NCI-H2081 treated with DMSO at 0.1 percent for 48 hours (cell line): ENCODE data around the gene CDH13.

Experiments used
- DNase-seq: peaks from one replicate; lab custom pipeline; 2025; lab: John Stamatoyannopoulos, UW

The CDH13 gene

DNA sequence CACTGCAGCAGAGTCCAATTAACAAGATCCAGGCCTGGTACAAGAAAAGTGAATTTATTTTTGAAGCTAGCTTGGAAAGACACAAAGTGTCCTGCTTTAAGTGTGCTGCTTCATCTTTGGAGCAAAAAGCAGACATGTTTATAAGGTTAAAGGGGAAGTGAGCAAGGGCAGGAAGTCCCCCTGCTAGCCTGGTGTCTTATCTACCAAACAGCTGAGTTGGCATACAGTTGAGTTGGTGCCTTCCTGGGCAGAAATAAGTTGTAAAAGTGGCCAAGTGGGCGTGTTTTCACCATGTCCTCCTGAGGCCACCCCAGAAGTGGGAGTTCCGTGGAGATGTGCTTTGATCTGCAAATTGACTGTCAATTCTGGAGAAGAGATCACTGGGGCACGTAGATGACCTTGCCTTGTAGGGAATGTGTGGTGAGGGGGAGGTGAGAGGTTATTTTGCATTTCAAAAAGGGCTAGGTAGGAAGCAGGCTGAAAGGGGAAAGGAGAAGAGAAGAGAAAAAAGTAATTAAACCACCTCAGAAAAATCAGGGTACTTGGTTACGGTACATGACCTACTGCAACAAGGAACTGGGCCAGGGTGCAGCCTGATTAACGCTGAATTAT, 1142.7 kb downstream of the CDH13 start:
- no peak for DNase-seq

- no peak for DNase-seq
These were observed 1144.7 kb downstream of the CDH13 start for GRCh38 chr16:83771306-83771942.

DNA sequence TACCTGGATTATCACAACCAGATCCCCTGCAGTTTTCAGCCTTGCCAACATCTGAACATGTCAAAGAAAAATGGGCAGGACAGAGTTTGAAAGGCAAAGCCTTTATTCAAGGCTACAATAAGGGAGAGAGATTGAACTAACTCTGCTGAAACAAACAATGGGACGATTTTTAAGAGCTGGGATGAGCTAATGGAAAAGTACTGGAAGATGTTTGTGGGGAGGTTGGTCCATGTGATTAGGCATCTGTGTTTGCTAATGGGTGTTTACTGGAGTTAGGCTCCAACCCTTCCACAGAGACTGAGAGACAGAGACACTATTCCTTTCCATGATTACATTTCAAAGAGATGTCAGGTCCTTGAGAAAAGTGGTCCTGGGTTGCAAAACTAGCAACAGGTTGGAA, 1146.0 kb downstream of the CDH13 start:
- DNase-seq: no peak

DNA sequence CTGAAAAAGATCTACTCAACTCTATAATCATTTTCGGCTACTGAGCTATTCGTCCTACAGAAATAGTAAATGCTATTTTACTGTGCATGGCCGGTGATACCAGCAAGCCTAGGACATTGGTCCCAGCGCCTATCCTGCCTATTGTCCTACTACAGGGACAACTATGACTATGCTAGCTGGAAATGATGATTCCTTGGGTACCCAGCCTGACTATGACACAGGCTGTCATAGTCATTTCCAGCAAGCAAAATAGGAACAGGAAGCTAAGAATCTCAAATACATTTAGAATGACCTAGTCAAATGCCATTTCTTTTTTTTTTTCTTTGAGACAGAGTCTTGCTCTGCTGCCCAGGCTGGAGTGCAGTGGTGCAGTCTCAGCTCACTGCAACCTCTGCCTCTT, 1147.3 kb downstream of the CDH13 start:
- no peak for DNase-seq

DNA sequence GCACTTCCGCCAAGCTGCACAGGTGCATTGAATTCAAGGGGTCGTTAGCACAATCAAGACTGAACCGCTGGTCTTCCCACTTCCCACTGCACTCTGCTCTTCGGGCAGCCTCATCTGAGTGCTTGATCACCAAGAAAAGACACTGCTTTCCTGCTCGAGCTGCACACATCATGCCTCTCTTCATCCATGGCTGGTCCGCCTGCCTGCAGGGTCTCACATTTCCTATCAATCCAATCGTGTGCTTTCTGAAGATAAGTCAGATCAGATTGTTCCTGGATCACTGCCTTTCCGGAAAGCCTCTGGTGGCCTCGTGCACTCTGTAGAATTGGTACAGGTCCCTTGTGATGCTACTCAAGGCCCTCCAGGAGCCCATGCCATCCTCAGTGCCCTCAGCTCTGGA, 1150.2 kb downstream of the CDH13 start:
- no peak for DNase-seq

DNA sequence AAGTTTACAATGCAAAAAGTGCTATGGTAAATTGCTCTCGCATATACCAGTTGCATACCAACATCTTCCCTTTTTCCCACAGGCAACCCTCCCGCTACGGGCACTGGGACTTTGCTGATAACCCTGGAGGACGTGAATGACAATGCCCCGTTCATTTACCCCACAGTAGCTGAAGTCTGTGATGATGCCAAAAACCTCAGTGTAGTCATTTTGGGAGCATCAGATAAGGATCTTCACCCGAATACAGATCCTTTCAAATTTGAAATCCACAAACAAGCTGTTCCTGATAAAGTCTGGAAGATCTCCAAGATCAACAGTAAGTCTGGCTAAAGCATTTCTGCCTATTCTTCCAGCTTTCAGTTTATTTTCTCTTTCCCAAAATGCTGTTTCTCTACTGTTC, 1153.1 kb downstream of the CDH13 start:
- no peak for DNase-seq

DNA sequence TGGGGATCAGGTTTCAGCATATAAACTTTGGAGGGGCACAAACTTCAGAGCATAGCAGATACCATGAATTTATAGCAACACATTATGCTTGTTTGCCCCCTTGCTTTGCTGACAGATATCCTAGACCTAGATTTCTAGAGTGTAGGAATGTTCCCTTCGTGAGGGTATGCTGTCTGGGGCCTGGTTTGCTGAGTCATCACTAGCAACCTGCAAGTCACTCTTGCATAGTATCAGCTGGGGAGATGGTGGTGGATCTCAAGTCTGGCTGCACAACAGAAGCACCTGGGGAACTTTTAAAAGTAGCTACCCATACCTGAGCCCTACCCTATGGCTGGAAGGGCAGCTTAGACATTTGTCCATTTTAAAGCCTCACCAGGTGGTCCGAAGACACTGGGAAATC, 1158.7 kb downstream of the CDH13 start:
- DNase-seq: no peak

DNA sequence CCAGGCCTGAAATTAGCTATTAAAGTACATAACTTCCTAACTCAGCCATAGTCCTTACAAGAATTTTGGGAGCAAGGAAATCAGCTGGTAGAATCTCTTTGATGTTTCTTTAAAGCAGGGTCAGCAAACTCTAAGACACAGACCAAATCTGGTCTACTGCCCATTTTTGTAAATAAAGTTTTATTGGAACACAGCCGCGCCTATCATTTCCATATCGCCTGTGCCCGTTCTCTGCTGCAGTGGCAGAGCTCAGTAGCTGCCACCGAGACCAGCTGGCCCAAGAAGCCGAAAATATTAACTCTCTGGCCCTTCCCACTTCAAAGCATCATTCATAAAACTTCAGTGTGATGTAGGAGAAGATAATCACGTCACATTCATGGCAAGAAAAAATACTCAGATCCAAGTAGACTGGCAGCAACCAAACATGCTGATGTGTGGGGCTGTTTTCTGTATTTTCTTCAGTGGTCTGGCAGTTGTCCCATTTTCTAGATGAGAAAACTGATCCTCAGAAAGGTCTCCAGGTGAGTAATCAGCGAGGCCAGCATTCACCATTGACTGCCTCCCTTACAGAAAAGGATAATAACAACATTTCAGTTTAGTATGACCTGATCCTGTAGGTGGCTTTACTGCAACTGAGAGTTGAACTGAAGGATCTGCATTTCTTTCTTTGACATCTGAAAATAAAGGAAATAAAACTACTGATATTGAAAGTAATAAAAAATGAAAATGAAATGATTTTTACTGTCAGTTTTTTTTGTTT, 1163.1 kb downstream of the CDH13 start:
- no peak for DNase-seq

GRCh38 chr16:83791916-83792315, 1165.1 kb downstream of the CDH13 start:
- no peak for DNase-seq

DNA sequence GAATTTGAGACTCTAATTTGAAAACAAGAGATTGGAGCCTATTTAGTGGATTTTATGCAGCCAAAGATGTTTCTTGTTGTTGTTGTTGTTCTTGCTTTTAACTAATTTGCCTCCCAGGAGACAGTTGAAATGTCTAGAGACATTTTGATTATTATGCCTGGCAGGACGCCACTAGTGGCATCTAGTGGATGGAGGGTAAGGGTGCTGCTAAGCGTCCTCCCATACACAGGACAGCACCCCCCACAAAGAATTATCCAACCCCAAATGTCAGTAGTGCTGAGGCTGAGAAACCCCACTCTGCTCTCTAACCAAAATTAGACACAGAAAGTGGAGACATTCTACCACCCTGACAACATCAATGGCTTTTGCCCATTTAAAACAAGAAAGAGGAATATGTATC, 1165.6 kb downstream of the CDH13 start:
- DNase-seq: no peak

GRCh38 chr16:83793179-83793578, 1166.4 kb downstream of the CDH13 start:
- DNase-seq: no peak

DNA sequence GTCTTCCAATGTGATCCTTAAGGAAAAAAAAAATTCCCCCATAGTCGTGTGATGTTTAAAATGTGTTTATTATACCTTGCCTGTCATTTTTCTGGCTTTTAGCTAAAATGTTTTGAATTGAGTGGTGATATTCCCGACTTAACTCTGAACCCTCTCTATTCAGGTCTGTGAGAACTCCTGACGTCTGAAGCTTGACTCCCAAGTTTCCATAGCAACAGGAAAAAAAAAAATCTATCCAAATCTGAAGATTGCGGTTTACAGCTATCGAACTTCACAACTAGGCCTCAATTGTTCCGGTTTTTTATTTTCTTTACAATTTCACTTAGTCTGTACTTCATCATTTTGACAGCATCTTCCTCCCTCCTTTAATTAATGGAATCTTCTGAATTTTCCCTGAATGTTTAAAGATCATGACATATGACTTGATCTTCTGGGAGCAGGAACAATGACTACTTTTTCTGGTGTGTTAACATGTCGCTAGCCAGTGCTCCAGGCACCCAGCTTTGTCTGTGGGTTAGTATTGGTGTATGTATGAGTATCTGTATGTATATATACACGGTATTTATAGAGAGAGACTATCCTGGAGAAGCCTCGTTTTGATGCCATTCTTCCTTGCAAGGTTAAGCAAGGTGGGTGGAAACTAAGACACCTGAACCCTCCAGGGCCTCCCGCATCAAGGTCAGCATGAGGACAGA, 1168.2 kb downstream of the CDH13 start:
- DNase-seq: no peak

- DNase-seq: no peak
These were observed 1170.2 kb downstream of the CDH13 start for GRCh38 chr16:83797013-83797412.

- no peak for DNase-seq
These were observed 1172.6 kb downstream of the CDH13 start for GRCh38 chr16:83799336-83799735.

DNA sequence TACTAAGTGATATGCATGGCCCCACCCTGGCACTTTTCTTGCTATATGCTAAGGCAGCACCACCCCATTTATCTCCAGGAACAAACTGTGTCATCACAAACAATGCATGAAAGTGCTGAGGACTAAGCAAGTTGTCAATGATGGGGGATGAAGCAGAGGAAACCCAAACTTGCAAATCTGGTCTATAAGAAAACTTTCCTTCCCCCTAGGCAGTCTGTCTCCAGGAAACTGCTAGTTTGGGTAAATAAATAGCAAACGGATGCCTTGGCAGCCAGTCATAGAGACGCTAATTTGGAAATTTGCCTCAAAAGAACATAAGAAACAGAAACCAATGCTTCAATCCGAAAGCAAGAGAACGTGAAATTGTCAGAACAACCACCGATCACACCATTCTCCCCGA, 1175.4 kb downstream of the CDH13 start:
- no peak for DNase-seq

GRCh38 chr16:83802554-83803205, 1175.9 kb downstream of the CDH13 start:
- no peak for DNase-seq

GRCh38 chr16:83803811-83804210, 1177.0 kb downstream of the CDH13 start:
- DNase-seq: no peak

DNA sequence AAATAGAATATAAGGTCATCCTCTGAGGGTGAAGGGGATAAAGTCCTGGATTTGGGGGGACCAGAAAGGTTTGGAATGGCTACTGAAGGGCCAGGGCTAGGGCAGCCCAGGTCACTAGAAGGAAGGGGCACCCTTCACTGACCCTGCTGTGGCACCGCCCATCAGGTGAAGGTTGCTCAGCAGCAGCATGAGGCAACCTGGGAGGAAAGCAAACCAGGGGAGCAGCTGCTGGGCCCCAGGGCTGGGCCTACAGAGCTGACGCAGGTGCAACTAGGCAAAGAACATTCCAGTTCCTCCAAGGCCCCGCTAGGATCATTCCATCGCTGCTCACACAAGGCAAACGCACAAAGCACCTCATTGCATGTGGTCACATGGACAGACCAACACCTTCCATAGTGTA, 1177.6 kb downstream of the CDH13 start:
- no peak for DNase-seq

GRCh38 chr16:83806036-83806435, 1179.3 kb downstream of the CDH13 start:
- no peak for DNase-seq

DNA sequence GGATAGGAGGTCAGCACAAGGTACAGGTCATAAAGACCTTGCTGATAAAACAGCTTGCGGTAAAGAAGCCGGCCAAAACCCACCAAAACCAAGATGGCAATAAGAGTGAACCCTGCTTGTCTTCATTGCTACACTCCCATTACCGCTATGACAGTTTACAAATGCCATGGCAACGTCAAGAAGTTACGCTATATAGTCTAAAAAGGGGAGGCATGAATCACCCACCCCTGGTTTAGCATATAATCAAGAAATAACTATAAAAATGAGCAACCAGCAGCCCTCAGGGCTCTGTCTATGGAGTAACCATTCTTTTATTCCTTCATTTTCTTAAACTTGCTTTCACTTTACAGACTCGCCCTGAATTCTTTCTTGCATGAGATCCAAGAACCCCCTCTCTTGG, 1180.0 kb downstream of the CDH13 start:
- DNase-seq: no peak

GRCh38 chr16:83807327-83807709, 1180.5 kb downstream of the CDH13 start:
- DNase-seq: no peak
